HCT116 (cell line): ENCODE data around the gene SCN8A. TPM values are rescaled to one million over a fixed set of nuclear protein-coding genes. Genes with fewer than 3 reads are reported as not detected.
A peak's percentile ranks its signal among the peaks of the same experiment; 100 is the strongest.

Experiments used
- ATAC-seq: fragments of 200-7000 bp; cut with Tn5 transposase; 2 replicates; pipeline ENCODE4 v1.9.1; 2020; ENCODE audit warnings: mild to moderate bottlenecking, moderate library complexity
- BruUV-seq: library from RNA; stranded (reverse); fragments of 400-500 nt; replicated peaks from 2 replicates; lab custom pipeline; 2021; lab: Mats Ljungman, UMichigan
- CTCF ChIA-PET: fragments of 300-600 bp; sonication (Branson Sonifier 250); formaldehyde crosslinking; loops from one replicate; lab custom pipeline; 2021; ENCODE audit warnings: antibody characterized with exemption; lab: Charles Lee
- POLR2A ChIA-PET: fragments of 300-600, 350-600 bp; sonication (Branson Sonifier 250); formaldehyde crosslinking; loops from one replicate; lab custom pipeline; 2021; ENCODE audit warnings: antibody characterized with exemption; lab: Charles Lee
- RAD21 ChIA-PET, 2 experiments: fragments of 300-600 bp; sonication (Branson Sonifier 250); formaldehyde crosslinking; loops; one replicate each; lab custom pipeline; 2023; ENCODE audit warnings: low total read pairs in 2 of 2; ENCODE audit not compliant: uncharacterized antibody in 2 of 2, unreplicated experiment in 2 of 2, low non-redundant PET in 1 of 2; lab: Charles Lee
- DNase-seq: peaks from one replicate; pipeline ENCODE4 v3.0.0-alpha.2; 2010; ENCODE audit warnings: low read depth, low spot score
- H2AFZ ChIP-seq: fragments of 200-600 bp; shearing (Covaris generic), sonication (generic); 2 replicates; pipeline ENCODE4 v1.6.1; 2017; ENCODE audit warnings: low read depth, mixed run types, mixed read lengths, antibody characterized with exemption, low read length; ENCODE audit not compliant: poor library complexity, severe bottlenecking
- H3K27ac ChIP-seq: 2 replicates; pipeline ENCODE4 v1.5.1; 2012; ENCODE audit warnings: low read depth, low read length
- H3K27me3 ChIP-seq: fragments of 200-600 bp; sonication (generic); 2 replicates; pipeline ENCODE4 v1.6.1; 2016; ENCODE audit warnings: mixed run types, low read length, mixed read lengths; ENCODE audit not compliant: insufficient read depth
- H3K36me3 ChIP-seq, 2 experiments: fragments of 200-500 bp in 1 of 2; fragments of 200-600 bp in 1 of 2; sonication (Bioruptor generic) in 1 of 2; sonication (generic) in 1 of 2; 2 replicates each; pipeline versions ENCODE4 v1.5.1 to v1.6.1; 2014 to 2016; ENCODE audit warnings: low read length in 2 of 2, inconsistent platforms in 1 of 2, mixed read lengths in 1 of 2, mixed run types in 1 of 2; ENCODE audit not compliant: insufficient read depth in 2 of 2, control insufficient read depth in 1 of 2
- H3K4me1 ChIP-seq, 2 experiments: fragments of 200-600 bp in 1 of 2; sonication (generic) in 1 of 2; 2 replicates each; pipeline versions ENCODE4 v1.5.1 to v1.6.1; 2012 to 2017; ENCODE audit warnings: low read length in 2 of 2, inconsistent platforms in 1 of 2, mild to moderate bottlenecking in 1 of 2, mixed read lengths in 1 of 2, mixed run types in 1 of 2, moderate library complexity in 1 of 2; ENCODE audit not compliant: insufficient read depth in 2 of 2, control insufficient read depth in 1 of 2
- H3K4me2 ChIP-seq: fragments of 200-600 bp; sonication (generic); 2 replicates; pipeline ENCODE4 v1.6.1; 2017; ENCODE audit warnings: mixed run types, low read length, mixed read lengths
- H3K4me3 ChIP-seq, 2 experiments: fragments of 200-600 bp in 1 of 2; sonication (generic) in 1 of 2; replicated peaks in 1 of 2; 2 replicates each; pipeline ENCODE4 v1.5.1; 2011 to 2016; ENCODE audit warnings: low read length in 2 of 2, control low read depth in 1 of 2, low read depth in 1 of 2, mild to moderate bottlenecking in 1 of 2, mixed read lengths in 1 of 2, mixed run types in 1 of 2
- H3K79me2 ChIP-seq: fragments of 200-600 bp; sonication (generic); 2 replicates; pipeline ENCODE4 v1.6.1; 2017; ENCODE audit warnings: mild to moderate bottlenecking, mixed run types, low read length, moderate library complexity, mixed read lengths; ENCODE audit not compliant: insufficient read depth
- H3K9ac ChIP-seq: fragments of 200-600 bp; sonication (generic); 2 replicates; pipeline ENCODE4 v1.6.1; 2016; ENCODE audit warnings: low read length, mixed read lengths
- H3K9me2 ChIP-seq: fragments of 200-600 bp; sonication (generic), shearing (Covaris generic); 2 replicates; pipeline ENCODE4 v1.6.1; 2017; ENCODE audit warnings: mixed run types, mild to moderate bottlenecking, moderate library complexity; ENCODE audit not compliant: insufficient read depth
- H3K9me3 ChIP-seq, 2 experiments: fragments of 200-500 bp in 1 of 2; fragments of 200-600 bp in 1 of 2; sonication (Bioruptor generic) in 1 of 2; sonication (generic) in 1 of 2; 2 replicates each; pipeline ENCODE4 v1.6.1; 2014 to 2017; ENCODE audit warnings: low read length in 2 of 2, mixed read lengths in 2 of 2, inconsistent platforms in 1 of 2, low read depth in 1 of 2, mild to moderate bottlenecking in 1 of 2, mixed run types in 1 of 2, moderate library complexity in 1 of 2; ENCODE audit not compliant: control insufficient read depth in 1 of 2, insufficient read depth in 1 of 2
- H4K20me1 ChIP-seq: fragments of 200-600 bp; sonication (generic), shearing (Covaris generic); 2 replicates; pipeline ENCODE4 v1.6.1; 2017; ENCODE audit warnings: mixed run types, mild to moderate bottlenecking, moderate library complexity; ENCODE audit not compliant: insufficient read depth
- ELF1 ChIP-seq: IDR thresholded peaks from 2 replicates; pipeline ENCODE4 v1.6.1; 2012; ENCODE audit warnings: low read depth, borderline replicate concordance
- EZH2 ChIP-seq: fragments of 200-600 bp; sonication (generic); IDR thresholded peaks from 2 replicates; pipeline ENCODE4 v1.6.1; 2017; ENCODE audit warnings: antibody characterized with exemption, mixed run types
- FOSL1 ChIP-seq: IDR thresholded peaks from 2 replicates; pipeline ENCODE4 v1.6.1; 2012; ENCODE audit warnings: low read depth
- POLR2A ChIP-seq: IDR thresholded peaks from 2 replicates; pipeline ENCODE4 v1.7.0; 2011; ENCODE audit warnings: borderline replicate concordance; ENCODE audit not compliant: insufficient read depth, insufficient read length; ENCODE audit errors: extremely low read depth
- SIN3A ChIP-seq: IDR thresholded peaks from 2 replicates; pipeline ENCODE4 v1.6.1; 2012; ENCODE audit warnings: low read depth
- SP1 ChIP-seq: IDR thresholded peaks from 2 replicates; pipeline ENCODE4 v1.6.1; 2012; ENCODE audit warnings: low read depth
- ZFX ChIP-seq: fragments of 450-650 bp; IDR thresholded peaks from 2 replicates; pipeline ENCODE4 v1.6.1; 2017
- ZNF274 ChIP-seq: fragments of 200-500 bp; sonication (Bioruptor generic); IDR thresholded peaks from 2 replicates; pipeline ENCODE4 v1.6.1; 2014; ENCODE audit warnings: mild to moderate bottlenecking, low read depth, low read length, inconsistent platforms
- intact Hi-C: fragments of 100-400 bp; cut with micrococcal nuclease; formaldehyde crosslinking; loops from 2 replicates; pipeline ENCODE4 v1.10.0; 2022
- total RNA-seq: library from RNA; stranded (reverse); gene quantifications from one replicate; pipeline ENCODE4 v1.2.1, GENCODE V29; 2021; ENCODE audit not compliant: unreplicated experiment
- TF ChIP-seq, protein P1 (sequence below): IDR thresholded peaks from 2 replicates; pipeline ENCODE4 v1.6.1; 2012; ENCODE audit warnings: low read depth
- TF ChIP-seq, protein P2 (sequence below): IDR thresholded peaks from 2 replicates; pipeline ENCODE4 v1.6.1; 2012
- TF ChIP-seq, protein P3 (sequence below), 3 experiments: fragments of 200-600 bp in 1 of 3; sonication (generic) in 1 of 3; IDR thresholded peaks in 2 of 3; conservative IDR thresholded peaks in 1 of 3; 2 replicates each; pipeline ENCODE4 v1.5.1; 2012 to 2017; ENCODE audit warnings: low read depth in 2 of 3, low read length in 2 of 3, antibody characterized with exemption in 1 of 3, borderline replicate concordance in 1 of 3, control low read depth in 1 of 3, mild to moderate bottlenecking in 1 of 3, mixed read lengths in 1 of 3, mixed run types in 1 of 3, moderate library complexity in 1 of 3; ENCODE audit not compliant: insufficient read depth in 1 of 3

SCN8A gene
- total RNA-seq, 1 experiment from 2014 or later: 7.1 TPM

DNA sequence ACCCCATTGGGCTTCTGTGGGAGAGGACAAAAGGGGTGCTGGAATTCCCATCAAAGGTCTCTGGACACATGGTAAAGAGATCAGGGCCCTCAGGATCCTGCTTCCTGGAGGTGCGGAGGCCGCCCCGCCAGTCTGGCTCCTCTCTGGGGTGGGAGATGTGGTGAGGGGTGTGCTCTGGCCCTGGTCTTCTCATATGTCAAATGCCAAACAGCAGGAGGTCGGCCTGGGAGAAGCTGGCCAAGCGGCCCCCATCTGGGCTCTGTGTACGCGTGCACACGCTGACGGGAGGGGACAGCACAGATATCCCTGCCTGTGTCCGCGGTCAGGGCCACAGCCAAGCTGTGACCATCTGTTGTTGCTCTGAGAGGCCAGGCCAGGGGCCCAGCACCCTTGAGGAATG, 243.4 kb downstream of the SCN8A start:
- Histone ChIP-seq H3K9me3 (no peaks in the 10 kb centered on the region), H3K27me3 (peaks cover 24% of the 10 kb centered on the region; the same call in 1 of the 2 replicates), H4K20me1 (no peaks in the 10 kb centered on the region), H2AFZ (no peak overlapping the region), H3K79me2 (no peaks in the 10 kb centered on the region), H3K27ac (no peak overlapping the region), H3K36me3 (no peaks in the 10 kb centered on the region), H3K4me1 (peaks cover 0 to 9% of the 10 kb centered on the region in 2 experiments; a peak in 1 of 4 replicates), H3K4me3 (no peak overlapping the region), H3K4me2 (no peak overlapping the region), H3K9me2 (no peaks in the 10 kb centered on the region), H3K9ac (no peak overlapping the region)
- intact Hi-C loops: no loop called here
- TF ChIP-seq EZH2 (no peak), ZFX (no peak), POLR2A (no peak)
- ATAC-seq (no peak), DNase-seq (no peak)
- POLR2A ChIA-PET: no interaction called here
- CTCF ChIA-PET: no interaction called here
- BruUV-seq: no TSS peak
- RAD21 ChIA-PET: no interaction called here

DNA sequence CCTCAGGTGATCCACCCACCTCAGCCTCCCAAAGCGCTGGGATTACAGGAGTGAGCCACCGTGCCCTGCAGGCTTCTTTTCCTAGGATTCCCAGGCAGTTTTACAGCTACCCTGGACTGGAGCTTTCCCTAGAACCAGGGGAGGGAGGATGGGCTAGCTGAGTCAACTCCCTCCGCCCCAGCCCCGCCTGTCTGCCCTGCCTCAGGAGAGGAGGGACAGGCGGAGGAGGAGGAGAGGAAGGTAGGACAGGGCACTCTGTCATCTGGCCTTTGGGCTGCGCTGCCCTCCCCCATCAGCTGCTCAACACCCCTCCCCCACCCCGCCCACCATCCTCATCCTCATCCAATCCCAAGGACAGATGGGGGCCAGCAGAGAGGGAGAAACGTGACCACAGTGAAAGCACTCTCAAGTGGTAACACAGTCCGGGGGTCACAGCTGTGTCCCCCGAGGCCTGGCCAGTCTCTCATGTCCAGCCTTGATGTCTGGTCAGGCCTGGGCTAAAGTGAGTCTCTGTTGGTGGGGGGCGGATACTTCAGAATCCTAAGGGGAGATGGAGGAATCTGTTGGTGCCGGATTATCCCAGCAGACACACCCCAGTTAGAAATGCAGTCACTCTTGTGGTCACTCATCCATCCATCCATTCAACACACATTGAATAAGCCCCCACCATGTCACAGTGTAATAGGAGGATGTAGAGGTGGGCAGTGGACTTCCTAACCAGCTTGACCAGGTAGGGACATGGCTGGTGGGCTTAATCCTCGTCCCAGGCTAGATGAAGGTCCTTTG, 245.2 kb downstream of the SCN8A start:
- no peaks in the 10 kb centered on the region for H4K20me1 ChIP-seq
- H3K27me3 ChIP-seq: peaks cover 23% of the 10 kb centered on the region; the same call in 1 of the 2 replicates
- no peak overlapping the region for H3K4me3 ChIP-seq
- H3K9me2 ChIP-seq: no peaks in the 10 kb centered on the region
- peaks cover 0 to 9% of the 10 kb centered on the region in 2 experiments; a peak in 1 of 4 replicates for H3K4me1 ChIP-seq
- ChIA-PET CTCF (interaction anchor here (3.0 kb wide), 1 partner anchor 12 kb away, joined by 12 read pairs; no protein-coding TSS in a partner anchor), POLR2A (no interaction called here), RAD21 (no interaction called here)
- ATAC-seq (peak; percentile 72), DNase-seq (no peak)
- intact Hi-C loops: no loop called here
- TF ChIP-seq ELF1: no peak
- TF ChIP-seq POLR2A: no peak
- TF ChIP-seq SIN3A: no peak
- TF ChIP-seq, protein P1, sequence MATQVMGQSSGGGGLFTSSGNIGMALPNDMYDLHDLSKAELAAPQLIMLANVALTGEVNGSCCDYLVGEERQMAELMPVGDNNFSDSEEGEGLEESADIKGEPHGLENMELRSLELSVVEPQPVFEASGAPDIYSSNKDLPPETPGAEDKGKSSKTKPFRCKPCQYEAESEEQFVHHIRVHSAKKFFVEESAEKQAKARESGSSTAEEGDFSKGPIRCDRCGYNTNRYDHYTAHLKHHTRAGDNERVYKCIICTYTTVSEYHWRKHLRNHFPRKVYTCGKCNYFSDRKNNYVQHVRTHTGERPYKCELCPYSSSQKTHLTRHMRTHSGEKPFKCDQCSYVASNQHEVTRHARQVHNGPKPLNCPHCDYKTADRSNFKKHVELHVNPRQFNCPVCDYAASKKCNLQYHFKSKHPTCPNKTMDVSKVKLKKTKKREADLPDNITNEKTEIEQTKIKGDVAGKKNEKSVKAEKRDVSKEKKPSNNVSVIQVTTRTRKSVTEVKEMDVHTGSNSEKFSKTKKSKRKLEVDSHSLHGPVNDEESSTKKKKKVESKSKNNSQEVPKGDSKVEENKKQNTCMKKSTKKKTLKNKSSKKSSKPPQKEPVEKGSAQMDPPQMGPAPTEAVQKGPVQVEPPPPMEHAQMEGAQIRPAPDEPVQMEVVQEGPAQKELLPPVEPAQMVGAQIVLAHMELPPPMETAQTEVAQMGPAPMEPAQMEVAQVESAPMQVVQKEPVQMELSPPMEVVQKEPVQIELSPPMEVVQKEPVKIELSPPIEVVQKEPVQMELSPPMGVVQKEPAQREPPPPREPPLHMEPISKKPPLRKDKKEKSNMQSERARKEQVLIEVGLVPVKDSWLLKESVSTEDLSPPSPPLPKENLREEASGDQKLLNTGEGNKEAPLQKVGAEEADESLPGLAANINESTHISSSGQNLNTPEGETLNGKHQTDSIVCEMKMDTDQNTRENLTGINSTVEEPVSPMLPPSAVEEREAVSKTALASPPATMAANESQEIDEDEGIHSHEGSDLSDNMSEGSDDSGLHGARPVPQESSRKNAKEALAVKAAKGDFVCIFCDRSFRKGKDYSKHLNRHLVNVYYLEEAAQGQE: no peak
- TF ChIP-seq, protein P2, sequence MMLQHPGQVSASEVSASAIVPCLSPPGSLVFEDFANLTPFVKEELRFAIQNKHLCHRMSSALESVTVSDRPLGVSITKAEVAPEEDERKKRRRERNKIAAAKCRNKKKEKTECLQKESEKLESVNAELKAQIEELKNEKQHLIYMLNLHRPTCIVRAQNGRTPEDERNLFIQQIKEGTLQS: no peak
- no peak for TF ChIP-seq SP1
- TF ChIP-seq, protein P3, sequence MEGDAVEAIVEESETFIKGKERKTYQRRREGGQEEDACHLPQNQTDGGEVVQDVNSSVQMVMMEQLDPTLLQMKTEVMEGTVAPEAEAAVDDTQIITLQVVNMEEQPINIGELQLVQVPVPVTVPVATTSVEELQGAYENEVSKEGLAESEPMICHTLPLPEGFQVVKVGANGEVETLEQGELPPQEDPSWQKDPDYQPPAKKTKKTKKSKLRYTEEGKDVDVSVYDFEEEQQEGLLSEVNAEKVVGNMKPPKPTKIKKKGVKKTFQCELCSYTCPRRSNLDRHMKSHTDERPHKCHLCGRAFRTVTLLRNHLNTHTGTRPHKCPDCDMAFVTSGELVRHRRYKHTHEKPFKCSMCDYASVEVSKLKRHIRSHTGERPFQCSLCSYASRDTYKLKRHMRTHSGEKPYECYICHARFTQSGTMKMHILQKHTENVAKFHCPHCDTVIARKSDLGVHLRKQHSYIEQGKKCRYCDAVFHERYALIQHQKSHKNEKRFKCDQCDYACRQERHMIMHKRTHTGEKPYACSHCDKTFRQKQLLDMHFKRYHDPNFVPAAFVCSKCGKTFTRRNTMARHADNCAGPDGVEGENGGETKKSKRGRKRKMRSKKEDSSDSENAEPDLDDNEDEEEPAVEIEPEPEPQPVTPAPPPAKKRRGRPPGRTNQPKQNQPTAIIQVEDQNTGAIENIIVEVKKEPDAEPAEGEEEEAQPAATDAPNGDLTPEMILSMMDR (IDR thresholded peaks at IDR 0.05 in 2 of 3, conservative IDR thresholded peaks at IDR 0.05 in 1 of 3; ENCODE audit: borderline replicate concordance in 1 of 3, insufficient read depth in 1 of 3, low read depth in 2 of 3, low read length in 2 of 3): no peak
- no peak for TF ChIP-seq FOSL1
- no peak for TF ChIP-seq ZNF274
- BruUV-seq: no TSS peak
- no peak overlapping the region for H3K27ac ChIP-seq
- H2AFZ ChIP-seq: no peak overlapping the region
- no peaks in the 10 kb centered on the region for H3K9me3 ChIP-seq
- no peaks in the 10 kb centered on the region for H3K79me2 ChIP-seq
- H3K36me3 ChIP-seq: no peaks in the 10 kb centered on the region
- peak overlapping the region; percentile 19; the same call in 1 of the 2 replicates for H3K4me2 ChIP-seq
- H3K9ac ChIP-seq: no peak overlapping the region
